GM12865 (cell line): ENCODE measurements around the gene OR2AE1.

Source experiments
- DNase-seq: peaks from one replicate; pipeline ENCODE4 v3.0.0; 2010; ENCODE audit warnings: low read depth
- H3K4me3 ChIP-seq: 2 replicates; pipeline ENCODE4 v1.5.1; 2011; ENCODE audit warnings: mild to moderate bottlenecking, low read depth, low read length, control low read depth
- TF ChIP-seq, protein P1 (sequence below): IDR thresholded peaks from 2 replicates; pipeline ENCODE4 v1.5.1; 2011; ENCODE audit warnings: low read length, control low read depth, low read depth, inconsistent platforms; ENCODE audit not compliant: insufficient read depth; ENCODE audit errors: missing control alignments

The OR2AE1 gene

DNA sequence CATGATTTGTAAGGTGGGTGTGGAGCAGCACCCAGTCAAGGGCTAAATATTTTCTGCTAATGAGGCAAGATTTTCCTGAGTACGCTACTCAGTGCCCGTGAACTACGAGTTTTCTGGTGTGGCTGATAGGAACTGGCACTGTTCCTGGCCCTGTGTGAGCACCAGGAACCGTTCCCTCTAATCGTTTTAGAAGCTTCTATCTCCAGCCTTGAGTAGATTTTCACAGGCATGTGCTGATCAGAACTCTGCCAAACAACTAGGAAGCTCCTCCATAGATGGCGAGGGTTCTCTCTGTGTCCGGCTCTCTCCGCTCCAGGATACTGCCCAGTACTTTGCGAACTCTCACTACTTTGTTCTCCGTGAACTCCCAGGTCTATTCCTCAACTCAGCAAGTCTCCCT is 24.7 kb upstream of the OR2AE1 start:
- TF ChIP-seq, protein P1, sequence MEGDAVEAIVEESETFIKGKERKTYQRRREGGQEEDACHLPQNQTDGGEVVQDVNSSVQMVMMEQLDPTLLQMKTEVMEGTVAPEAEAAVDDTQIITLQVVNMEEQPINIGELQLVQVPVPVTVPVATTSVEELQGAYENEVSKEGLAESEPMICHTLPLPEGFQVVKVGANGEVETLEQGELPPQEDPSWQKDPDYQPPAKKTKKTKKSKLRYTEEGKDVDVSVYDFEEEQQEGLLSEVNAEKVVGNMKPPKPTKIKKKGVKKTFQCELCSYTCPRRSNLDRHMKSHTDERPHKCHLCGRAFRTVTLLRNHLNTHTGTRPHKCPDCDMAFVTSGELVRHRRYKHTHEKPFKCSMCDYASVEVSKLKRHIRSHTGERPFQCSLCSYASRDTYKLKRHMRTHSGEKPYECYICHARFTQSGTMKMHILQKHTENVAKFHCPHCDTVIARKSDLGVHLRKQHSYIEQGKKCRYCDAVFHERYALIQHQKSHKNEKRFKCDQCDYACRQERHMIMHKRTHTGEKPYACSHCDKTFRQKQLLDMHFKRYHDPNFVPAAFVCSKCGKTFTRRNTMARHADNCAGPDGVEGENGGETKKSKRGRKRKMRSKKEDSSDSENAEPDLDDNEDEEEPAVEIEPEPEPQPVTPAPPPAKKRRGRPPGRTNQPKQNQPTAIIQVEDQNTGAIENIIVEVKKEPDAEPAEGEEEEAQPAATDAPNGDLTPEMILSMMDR: no peak
- no peak for DNase-seq

DNA sequence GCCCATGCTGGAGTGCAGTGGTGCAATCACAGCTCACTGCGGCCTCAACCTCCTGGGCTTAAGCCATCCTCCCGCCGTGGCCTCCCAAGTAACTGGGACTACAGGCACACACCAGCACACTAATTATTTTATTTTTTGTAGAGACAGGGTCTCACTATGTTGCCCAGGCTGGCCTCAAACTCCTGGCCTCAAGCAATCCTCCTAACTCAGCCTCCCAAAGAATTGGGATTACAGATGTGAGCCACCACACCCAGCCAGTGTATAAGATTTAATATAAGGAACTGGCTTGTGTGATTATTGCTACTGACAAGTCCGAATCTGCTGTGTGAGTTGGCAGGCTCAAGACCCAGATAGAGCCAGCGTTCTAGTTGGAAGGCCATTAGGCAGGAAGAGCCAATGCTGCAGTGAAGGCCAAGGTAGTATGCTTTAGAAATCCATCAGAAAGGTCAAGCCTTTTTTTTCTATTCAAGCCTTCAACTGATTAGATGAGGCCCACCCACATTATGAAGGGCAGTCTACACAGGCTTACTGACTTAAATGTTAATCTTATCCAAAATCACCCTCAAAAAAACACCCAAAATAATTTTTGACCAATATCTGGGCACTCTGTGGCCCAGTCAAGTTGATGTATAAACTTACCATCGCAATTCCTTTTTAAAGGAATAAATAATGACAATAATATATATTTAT is 23.1 kb upstream of the OR2AE1 start:
- TF ChIP-seq, protein P1: no peak
- H3K4me3 ChIP-seq: no peak overlapping the region
- DNase-seq: no peak

More for the DNA sequence above, 24.7 kb upstream of the OR2AE1 start:
- no peak overlapping the region for H3K4me3 ChIP-seq

GRCh38 chr7:99898836-99899235 is 22.0 kb upstream of the OR2AE1 start:
- no peak overlapping the region for H3K4me3 ChIP-seq
- DNase-seq: no peak
- TF ChIP-seq, protein P1: no peak

DNA sequence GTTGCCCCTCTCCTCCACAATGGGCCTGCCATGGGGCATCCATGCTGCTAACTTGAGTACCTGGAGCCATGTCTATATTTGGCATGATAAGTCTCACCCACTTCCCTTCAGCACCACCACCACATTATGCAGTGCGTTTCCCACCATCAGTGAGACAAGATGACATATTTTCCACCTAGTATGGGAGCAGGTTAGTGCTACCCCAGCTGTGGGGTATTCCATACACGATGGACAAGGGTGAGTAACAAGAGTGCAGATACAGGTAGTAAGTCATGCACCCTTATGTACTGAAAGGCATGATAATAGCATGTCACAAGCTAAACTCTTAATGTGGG is 21.2 kb upstream of the OR2AE1 start:
- no peak for DNase-seq
- TF ChIP-seq, protein P1: no peak
- H3K4me3 ChIP-seq: no peak overlapping the region

GRCh38 chr7:99897322-99898022 is 20.6 kb upstream of the OR2AE1 start:
- DNase-seq: no peak

GRCh38 chr7:99894738-99895137 is 17.9 kb upstream of the OR2AE1 start:
- no peak for DNase-seq
- H3K4me3 ChIP-seq: no peak overlapping the region
- TF ChIP-seq, protein P1: no peak

More at GRCh38 chr7:99897322-99898022, 20.6 kb upstream of the OR2AE1 start:
- no peak overlapping the region for H3K4me3 ChIP-seq
- TF ChIP-seq, protein P1: no peak
